ENCODE results near the gene FAM170B.

DNA sequence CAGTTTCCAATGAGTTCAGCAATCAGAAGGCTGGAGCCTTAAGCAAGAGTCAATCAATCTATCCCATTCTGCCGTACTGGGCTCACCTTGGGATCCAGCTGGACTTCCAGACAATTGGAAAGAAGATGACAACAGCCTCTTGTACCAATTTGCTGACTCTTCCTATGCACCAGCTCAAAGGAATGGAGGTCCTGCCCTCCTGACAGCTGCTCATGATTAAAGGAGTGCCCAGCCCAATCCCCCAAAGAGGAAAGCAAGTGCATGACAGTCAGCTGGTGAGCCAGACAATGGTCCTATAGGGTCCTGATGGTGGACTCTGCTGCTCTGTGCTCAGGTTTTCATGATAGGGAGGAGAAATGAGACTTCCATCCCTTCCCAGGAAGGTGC is 43.6 kb downstream of the FAM170B start:
- TF ChIP-seq, protein P1, sequence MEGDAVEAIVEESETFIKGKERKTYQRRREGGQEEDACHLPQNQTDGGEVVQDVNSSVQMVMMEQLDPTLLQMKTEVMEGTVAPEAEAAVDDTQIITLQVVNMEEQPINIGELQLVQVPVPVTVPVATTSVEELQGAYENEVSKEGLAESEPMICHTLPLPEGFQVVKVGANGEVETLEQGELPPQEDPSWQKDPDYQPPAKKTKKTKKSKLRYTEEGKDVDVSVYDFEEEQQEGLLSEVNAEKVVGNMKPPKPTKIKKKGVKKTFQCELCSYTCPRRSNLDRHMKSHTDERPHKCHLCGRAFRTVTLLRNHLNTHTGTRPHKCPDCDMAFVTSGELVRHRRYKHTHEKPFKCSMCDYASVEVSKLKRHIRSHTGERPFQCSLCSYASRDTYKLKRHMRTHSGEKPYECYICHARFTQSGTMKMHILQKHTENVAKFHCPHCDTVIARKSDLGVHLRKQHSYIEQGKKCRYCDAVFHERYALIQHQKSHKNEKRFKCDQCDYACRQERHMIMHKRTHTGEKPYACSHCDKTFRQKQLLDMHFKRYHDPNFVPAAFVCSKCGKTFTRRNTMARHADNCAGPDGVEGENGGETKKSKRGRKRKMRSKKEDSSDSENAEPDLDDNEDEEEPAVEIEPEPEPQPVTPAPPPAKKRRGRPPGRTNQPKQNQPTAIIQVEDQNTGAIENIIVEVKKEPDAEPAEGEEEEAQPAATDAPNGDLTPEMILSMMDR (IDR thresholded peaks at IDR 0.05 in 8 of 11, conservative IDR thresholded peaks at IDR 0.05 in 3 of 11): no peak
- TF ChIP-seq POLR2AphosphoS5 (IDR thresholded peaks at IDR 0.05): no peak
- TF ChIP-seq POLR2A (IDR thresholded peaks at IDR 0.05): no peak
